A549 (cell line): ENCODE data around the gene NR3C1.

Experiments
- EP300 ChIP-seq, 2 experiments: fragments of >200 bp; sonication (Bioruptor Twin); formaldehyde crosslinking; IDR thresholded peaks; 2 replicates in 1 of 2; 3 replicates in 1 of 2; pipeline ENCODE4 v1.6.1; 2016 to 2017
- HDAC2 ChIP-seq: fragments of 200-600 bp; sonication (generic); IDR thresholded peaks from 2 replicates; pipeline ENCODE4 v1.6.1; 2016
- MAFK ChIP-seq: fragments of 450-650 bp; IDR thresholded peaks from 2 replicates; pipeline ENCODE4 v1.6.1; 2014; ENCODE audit not compliant: partially characterized antibody
- POLR2A ChIP-seq: IDR thresholded peaks from 2 replicates; pipeline ENCODE4 v1.6.1; 2012; ENCODE audit warnings: mild to moderate bottlenecking, low read length
- RFX5 ChIP-seq: fragments of 450-650 bp; IDR thresholded peaks from 2 replicates; pipeline ENCODE4 v1.7.1; 2014; ENCODE audit warnings: antibody characterized with exemption, mild to moderate bottlenecking, moderate library complexity
- TF ChIP-seq, protein P1 (sequence below): fragments of 200-600 bp; sonication (generic); IDR thresholded peaks from 2 replicates; pipeline ENCODE4 v1.6.1; 2016; ENCODE audit warnings: antibody characterized with exemption, mild to moderate bottlenecking, moderate library complexity
- TF ChIP-seq, protein P2 (sequence below): fragments of >200 bp; sonication (Bioruptor Twin); formaldehyde crosslinking; IDR thresholded peaks from 3 replicates; pipeline ENCODE4 v1.5.1; 2016

DNA sequence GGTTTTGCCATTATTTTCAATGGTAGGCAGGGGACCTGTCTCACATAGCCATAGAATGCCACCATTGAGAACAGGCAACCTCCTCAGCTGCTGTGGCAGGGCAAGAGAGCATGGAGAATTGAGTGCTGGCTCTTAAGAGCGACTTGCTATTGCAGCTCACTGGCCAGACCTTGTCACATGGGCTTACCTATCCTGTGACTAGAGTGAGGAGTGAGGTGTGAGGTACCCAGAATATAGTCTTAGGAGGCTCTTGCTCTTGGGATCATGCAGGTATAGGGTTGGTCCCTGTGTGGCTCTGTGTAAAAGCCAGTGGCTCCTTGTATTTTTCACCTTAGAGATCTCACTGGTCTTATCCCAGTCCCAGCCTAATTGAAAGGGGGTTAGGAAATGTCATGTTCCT is 39.8 kb upstream of the NR3C1 start:
- TF ChIP-seq POLR2A (no peak), MAFK (no peak), HDAC2 (no peak), EP300 (IDR thresholded peaks at IDR 0.05) (no peak), RFX5 (no peak)
- TF ChIP-seq, protein P1, sequence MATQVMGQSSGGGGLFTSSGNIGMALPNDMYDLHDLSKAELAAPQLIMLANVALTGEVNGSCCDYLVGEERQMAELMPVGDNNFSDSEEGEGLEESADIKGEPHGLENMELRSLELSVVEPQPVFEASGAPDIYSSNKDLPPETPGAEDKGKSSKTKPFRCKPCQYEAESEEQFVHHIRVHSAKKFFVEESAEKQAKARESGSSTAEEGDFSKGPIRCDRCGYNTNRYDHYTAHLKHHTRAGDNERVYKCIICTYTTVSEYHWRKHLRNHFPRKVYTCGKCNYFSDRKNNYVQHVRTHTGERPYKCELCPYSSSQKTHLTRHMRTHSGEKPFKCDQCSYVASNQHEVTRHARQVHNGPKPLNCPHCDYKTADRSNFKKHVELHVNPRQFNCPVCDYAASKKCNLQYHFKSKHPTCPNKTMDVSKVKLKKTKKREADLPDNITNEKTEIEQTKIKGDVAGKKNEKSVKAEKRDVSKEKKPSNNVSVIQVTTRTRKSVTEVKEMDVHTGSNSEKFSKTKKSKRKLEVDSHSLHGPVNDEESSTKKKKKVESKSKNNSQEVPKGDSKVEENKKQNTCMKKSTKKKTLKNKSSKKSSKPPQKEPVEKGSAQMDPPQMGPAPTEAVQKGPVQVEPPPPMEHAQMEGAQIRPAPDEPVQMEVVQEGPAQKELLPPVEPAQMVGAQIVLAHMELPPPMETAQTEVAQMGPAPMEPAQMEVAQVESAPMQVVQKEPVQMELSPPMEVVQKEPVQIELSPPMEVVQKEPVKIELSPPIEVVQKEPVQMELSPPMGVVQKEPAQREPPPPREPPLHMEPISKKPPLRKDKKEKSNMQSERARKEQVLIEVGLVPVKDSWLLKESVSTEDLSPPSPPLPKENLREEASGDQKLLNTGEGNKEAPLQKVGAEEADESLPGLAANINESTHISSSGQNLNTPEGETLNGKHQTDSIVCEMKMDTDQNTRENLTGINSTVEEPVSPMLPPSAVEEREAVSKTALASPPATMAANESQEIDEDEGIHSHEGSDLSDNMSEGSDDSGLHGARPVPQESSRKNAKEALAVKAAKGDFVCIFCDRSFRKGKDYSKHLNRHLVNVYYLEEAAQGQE = no peak
- TF ChIP-seq, protein P2, sequence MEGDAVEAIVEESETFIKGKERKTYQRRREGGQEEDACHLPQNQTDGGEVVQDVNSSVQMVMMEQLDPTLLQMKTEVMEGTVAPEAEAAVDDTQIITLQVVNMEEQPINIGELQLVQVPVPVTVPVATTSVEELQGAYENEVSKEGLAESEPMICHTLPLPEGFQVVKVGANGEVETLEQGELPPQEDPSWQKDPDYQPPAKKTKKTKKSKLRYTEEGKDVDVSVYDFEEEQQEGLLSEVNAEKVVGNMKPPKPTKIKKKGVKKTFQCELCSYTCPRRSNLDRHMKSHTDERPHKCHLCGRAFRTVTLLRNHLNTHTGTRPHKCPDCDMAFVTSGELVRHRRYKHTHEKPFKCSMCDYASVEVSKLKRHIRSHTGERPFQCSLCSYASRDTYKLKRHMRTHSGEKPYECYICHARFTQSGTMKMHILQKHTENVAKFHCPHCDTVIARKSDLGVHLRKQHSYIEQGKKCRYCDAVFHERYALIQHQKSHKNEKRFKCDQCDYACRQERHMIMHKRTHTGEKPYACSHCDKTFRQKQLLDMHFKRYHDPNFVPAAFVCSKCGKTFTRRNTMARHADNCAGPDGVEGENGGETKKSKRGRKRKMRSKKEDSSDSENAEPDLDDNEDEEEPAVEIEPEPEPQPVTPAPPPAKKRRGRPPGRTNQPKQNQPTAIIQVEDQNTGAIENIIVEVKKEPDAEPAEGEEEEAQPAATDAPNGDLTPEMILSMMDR = no peak
